Mesenchymal stem cell (in vitro differentiated cells and primary cell): ENCODE results near the gene PPP1R12B.
"Not testable (repeated sequence)": the region's sequence is repeated elsewhere in the genome, so short reads cannot be mapped to it uniquely, and the experiment has no call there.

Experiments used
- DNase-seq: peaks from one replicate; pipeline ENCODE4 v3.0.0-alpha.2; 2013
- H2AFZ ChIP-seq: one replicate; pipeline ENCODE4 v1.6.1; 2013; ENCODE audit warnings: low read depth, mild to moderate bottlenecking, control low read depth, inconsistent platforms, low read length, moderate library complexity
- H2AK5ac ChIP-seq: 2 replicates; pipeline ENCODE4 v1.6.1; 2013; ENCODE audit warnings: low read length, moderate library complexity, mild to moderate bottlenecking, inconsistent platforms; ENCODE audit not compliant: severe bottlenecking
- H2BK120ac ChIP-seq: one replicate; pipeline ENCODE4 v1.6.1; 2013; ENCODE audit warnings: low read depth, mild to moderate bottlenecking, inconsistent platforms, low read length, moderate library complexity
- H2BK12ac ChIP-seq, 2 experiments: one replicate each; pipeline ENCODE4 v1.6.1; 2013; ENCODE audit warnings: inconsistent platforms in 2 of 2, low read length in 2 of 2, mild to moderate bottlenecking in 2 of 2, moderate library complexity in 2 of 2, control low read depth in 1 of 2
- H2BK15ac ChIP-seq: one replicate; pipeline ENCODE4 v1.6.1; 2013; ENCODE audit warnings: mild to moderate bottlenecking, low read depth, inconsistent platforms; ENCODE audit not compliant: poor library complexity, severe bottlenecking
- H2BK5ac ChIP-seq: 2 replicates; pipeline ENCODE4 v1.6.1; 2013; ENCODE audit warnings: low read depth, mild to moderate bottlenecking, low read length, control low read depth, inconsistent platforms; ENCODE audit not compliant: poor library complexity, severe bottlenecking
- H3K14ac ChIP-seq, 2 experiments: one replicate each; pipeline ENCODE4 v1.6.1; 2013; ENCODE audit warnings: inconsistent platforms in 2 of 2, low read length in 2 of 2, control low read depth in 1 of 2, mild to moderate bottlenecking in 1 of 2, moderate library complexity in 1 of 2
- H3K18ac ChIP-seq, 2 experiments: one replicate each; pipeline ENCODE4 v1.6.1; 2013; ENCODE audit warnings: inconsistent platforms in 2 of 2, low read length in 2 of 2, control low read depth in 1 of 2, low read depth in 1 of 2, mild to moderate bottlenecking in 1 of 2
- H3K23ac ChIP-seq, 2 experiments: one replicate each; pipeline ENCODE4 v1.6.1; 2013; ENCODE audit warnings: inconsistent platforms in 2 of 2, low read length in 2 of 2, mild to moderate bottlenecking in 2 of 2, moderate library complexity in 2 of 2, control low read depth in 1 of 2
- H3K27ac ChIP-seq: 2 replicates; pipeline ENCODE4 v1.5.1; 2013; ENCODE audit warnings: mild to moderate bottlenecking, moderate library complexity, low read length, control low read depth, inconsistent platforms; ENCODE audit not compliant: poor library complexity, severe bottlenecking
- H3K27me3 ChIP-seq, 2 experiments: 2 replicates each; pipeline versions ENCODE4 v1.6.1 to v1.7.0; 2013; ENCODE audit warnings: low read length in 2 of 2, mild to moderate bottlenecking in 2 of 2, moderate library complexity in 2 of 2, control low read depth in 1 of 2, inconsistent platforms in 1 of 2; ENCODE audit not compliant: control insufficient read depth in 1 of 2, insufficient read depth in 1 of 2
- H3K36me3 ChIP-seq, 2 experiments: 2 replicates each; pipeline versions ENCODE4 v1.6.1 to v1.7.0; 2013; ENCODE audit warnings: low read length in 2 of 2, control low read depth in 1 of 2, inconsistent platforms in 1 of 2, low read depth in 1 of 2, mild to moderate bottlenecking in 1 of 2; ENCODE audit not compliant: insufficient read depth in 2 of 2, control insufficient read depth in 1 of 2
- H3K4ac ChIP-seq, 2 experiments: one replicate each; pipeline ENCODE4 v1.6.1; 2013; ENCODE audit warnings: inconsistent platforms in 2 of 2, low read length in 2 of 2, mild to moderate bottlenecking in 2 of 2, moderate library complexity in 2 of 2, control low read depth in 1 of 2, low read depth in 1 of 2
- H3K4me1 ChIP-seq: 2 replicates; pipeline ENCODE4 v1.6.1; 2013; ENCODE audit warnings: low read depth, low read length, control low read depth; ENCODE audit not compliant: control insufficient read depth, insufficient read depth
- H3K4me2 ChIP-seq: 2 replicates; pipeline ENCODE4 v1.6.1; 2013; ENCODE audit warnings: low read length, mild to moderate bottlenecking, inconsistent platforms; ENCODE audit not compliant: poor library complexity, severe bottlenecking
- H3K4me3 ChIP-seq, 2 experiments: 2 replicates each; pipeline versions ENCODE4 v1.5.1 to v1.7.0; 2013; ENCODE audit warnings: low read length in 2 of 2, mild to moderate bottlenecking in 2 of 2, control low read depth in 1 of 2, low read depth in 1 of 2; ENCODE audit not compliant: insufficient read depth in 1 of 2
- H3K79me1 ChIP-seq: replicated peaks from 2 replicates; pipeline ENCODE4 v1.6.1; 2013; ENCODE audit warnings: mild to moderate bottlenecking, control low read depth, low read length, inconsistent platforms; ENCODE audit not compliant: poor library complexity, severe bottlenecking
- H3K9ac ChIP-seq: 2 replicates; pipeline ENCODE4 v1.7.0; 2013; ENCODE audit warnings: mild to moderate bottlenecking, low read length, moderate library complexity
- H3K9me3 ChIP-seq: 2 replicates; pipeline ENCODE4 v1.7.0; 2013; ENCODE audit warnings: mild to moderate bottlenecking, low read length; ENCODE audit not compliant: control insufficient read depth
- H4K8ac ChIP-seq: one replicate; pipeline ENCODE4 v1.6.1; 2013; ENCODE audit warnings: inconsistent platforms, mild to moderate bottlenecking, low read length, moderate library complexity
- H4K91ac ChIP-seq: one replicate; pipeline ENCODE4 v1.6.1; 2013; ENCODE audit warnings: mild to moderate bottlenecking, low read length, inconsistent platforms
- WGBS: methylation state at CpG from one replicate; pipeline ENCODE4 v1.1.7; 2013; ENCODE audit warnings: mixed read lengths; 5-methylcytosine and 5-hydroxymethylcytosine counted together

The PPP1R12B gene

DNA sequence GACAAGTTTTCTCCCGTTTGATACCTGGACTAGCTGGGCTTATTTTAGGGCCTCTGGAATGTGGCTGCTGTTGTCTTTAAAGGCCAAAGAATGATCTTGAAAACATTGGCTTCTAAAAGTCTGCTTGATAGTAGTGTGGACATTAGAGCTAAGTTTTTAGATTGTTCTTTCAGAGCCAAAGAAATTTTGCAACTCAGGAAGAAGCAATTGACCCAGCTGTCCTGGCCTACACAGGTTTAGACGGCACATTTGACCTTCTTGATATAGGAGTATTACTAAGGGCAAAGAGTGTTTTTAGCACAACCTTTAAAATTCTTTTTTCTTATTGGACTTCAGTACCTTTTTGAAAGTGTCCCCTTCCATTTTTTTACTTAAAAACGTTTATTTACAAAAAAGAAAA lies 63.9 kb downstream of the PPP1R12B start:
- H2BK5ac ChIP-seq, H2BK12ac ChIP-seq, H3K9ac ChIP-seq, H3K18ac ChIP-seq, H4K8ac ChIP-seq, H3K4me1 ChIP-seq, H2BK15ac ChIP-seq, H3K14ac ChIP-seq, H3K79me1 ChIP-seq, DNase-seq, H3K4me3 ChIP-seq, H3K4ac ChIP-seq, H2AK5ac ChIP-seq, H3K4me2 ChIP-seq, H2BK120ac ChIP-seq, H3K27me3 ChIP-seq, H3K36me3 ChIP-seq, H3K27ac ChIP-seq, H2AFZ ChIP-seq, H3K9me3 ChIP-seq, H4K91ac ChIP-seq, H3K23ac ChIP-seq: not testable (repeated sequence)
- 58% methylated on average over 1 of the region's 3 CpGs for WGBS

DNA sequence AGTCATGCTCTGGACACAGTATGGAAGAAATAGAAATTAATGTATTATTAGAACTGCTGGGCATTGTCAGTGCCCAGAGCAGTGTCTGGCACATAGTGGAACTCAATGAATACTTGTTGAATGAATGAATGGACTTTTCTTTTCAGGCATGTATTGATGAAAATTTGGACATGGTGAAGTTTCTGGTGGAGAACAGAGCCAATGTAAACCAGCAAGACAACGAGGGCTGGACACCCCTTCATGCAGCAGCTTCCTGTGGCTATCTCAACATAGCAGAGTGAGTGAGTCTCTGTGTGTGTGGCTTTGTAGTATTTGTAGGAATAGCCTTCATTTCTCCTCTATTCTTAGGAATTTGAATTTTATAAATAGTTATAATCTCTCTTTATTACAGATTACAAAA lies 68.1 kb downstream of the PPP1R12B start:
- 58% methylated on average over 1 of the region's 1 CpG for WGBS

DNA sequence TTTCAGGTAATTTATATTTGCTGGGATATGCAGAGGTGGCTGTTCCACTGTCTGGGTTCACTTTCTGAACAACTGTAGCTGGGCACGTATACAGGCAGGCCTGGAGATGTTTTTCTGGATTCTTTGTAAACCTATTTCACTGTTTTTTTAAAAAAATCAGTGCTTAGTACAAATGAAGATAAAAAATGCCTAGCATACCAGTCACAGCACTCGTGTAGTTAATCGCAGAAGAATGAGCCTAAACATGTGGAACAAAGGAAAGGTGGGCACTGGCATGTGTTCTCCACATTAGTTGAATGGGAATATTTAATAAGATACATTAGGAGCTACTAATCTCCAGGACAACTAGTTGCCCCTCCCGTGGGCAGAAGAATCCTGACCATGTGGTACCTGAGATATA lies 68.6 kb downstream of the PPP1R12B start:
- H3K4me3 ChIP-seq, H2BK15ac ChIP-seq, H3K9me3 ChIP-seq, H3K4ac ChIP-seq, H2BK5ac ChIP-seq, H3K23ac ChIP-seq, H3K4me1 ChIP-seq, H3K4me2 ChIP-seq, H3K14ac ChIP-seq, H3K27me3 ChIP-seq, H3K79me1 ChIP-seq, H3K9ac ChIP-seq, H3K18ac ChIP-seq, H3K36me3 ChIP-seq, H2BK120ac ChIP-seq, H2AK5ac ChIP-seq, H2BK12ac ChIP-seq, H4K91ac ChIP-seq, H4K8ac ChIP-seq, DNase-seq, H2AFZ ChIP-seq: not testable (repeated sequence)
- H3K27ac ChIP-seq, result peak overlapping the region; percentile 29
- no CpG with 5 or more reads among the region's 4 CpGs for WGBS

More for the DNA sequence above, 68.1 kb downstream of the PPP1R12B start:
- no peak overlapping the region for H3K4me3 ChIP-seq
- H3K18ac ChIP-seq, result no peak overlapping the region
- H2AK5ac ChIP-seq, result no peak overlapping the region
- H2BK15ac ChIP-seq, result no peak overlapping the region
- H3K9me3 ChIP-seq, result no peaks in the 10 kb centered on the region
- H3K36me3 ChIP-seq, result no peaks in the 10 kb centered on the region
- no peak overlapping the region for H2AFZ ChIP-seq
- no peak overlapping the region for H3K9ac ChIP-seq
- no peak overlapping the region for H3K14ac ChIP-seq
- H2BK12ac ChIP-seq, result no peak overlapping the region
- no peaks in the 10 kb centered on the region for H3K27me3 ChIP-seq
- H4K8ac ChIP-seq, result no peak overlapping the region
- H2BK5ac ChIP-seq, result no peak overlapping the region
- H4K91ac ChIP-seq, result no peak overlapping the region
- DNase-seq, result no peak
- no peaks in the 10 kb centered on the region for H3K79me1 ChIP-seq
- H2BK120ac ChIP-seq, result no peak overlapping the region
- no peak overlapping the region for H3K23ac ChIP-seq
- peaks cover 2% of the 10 kb centered on the region for H3K4me1 ChIP-seq
- peak overlapping the region; percentile 22 for H3K27ac ChIP-seq
- H3K4me2 ChIP-seq, result no peak overlapping the region
- no peak overlapping the region for H3K4ac ChIP-seq

DNA sequence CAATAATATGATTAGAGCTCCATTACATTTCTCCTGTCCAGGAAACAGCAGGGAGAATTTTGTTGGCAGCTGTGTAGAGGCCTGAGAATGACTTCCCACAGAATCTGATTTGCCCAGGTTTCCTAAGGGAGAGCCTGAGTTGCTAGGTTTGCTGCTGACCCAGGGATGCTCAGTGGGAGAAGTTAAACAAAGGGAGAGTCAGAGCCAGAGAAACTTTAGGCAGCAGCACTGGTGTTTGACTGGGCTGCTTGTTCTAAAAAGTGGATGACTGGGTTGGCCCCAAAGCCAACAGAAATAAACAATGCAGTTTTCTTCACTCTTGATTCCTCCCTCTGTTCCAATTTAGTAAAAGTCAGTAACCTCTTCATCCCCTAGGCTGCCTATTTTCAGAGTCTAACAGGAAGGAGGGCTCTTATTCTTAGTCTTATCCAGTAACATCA lies 69.3 kb downstream of the PPP1R12B start:
- H2BK15ac ChIP-seq, H2AFZ ChIP-seq, H2BK120ac ChIP-seq, H4K8ac ChIP-seq, H3K9ac ChIP-seq, H3K36me3 ChIP-seq, H3K23ac ChIP-seq, H3K4me1 ChIP-seq, H3K27me3 ChIP-seq, H3K4ac ChIP-seq, H3K79me1 ChIP-seq, H3K9me3 ChIP-seq, H4K91ac ChIP-seq, H3K18ac ChIP-seq, H2BK5ac ChIP-seq, H2AK5ac ChIP-seq, H3K4me3 ChIP-seq, H3K14ac ChIP-seq, DNase-seq, H2BK12ac ChIP-seq, H3K27ac ChIP-seq, H3K4me2 ChIP-seq: not testable (repeated sequence)
